Globus pallidus (tissue), 1 donor: ENCODE data around the gene ASCC2.
"Not testable (repeated sequence)": the region's sequence is repeated elsewhere in the genome, so short reads cannot be mapped to it uniquely, and the experiment has no call there.

Source experiments
- DNase-seq: peaks from one replicate; pipeline ENCODE4 v3.0.0-alpha.2; 2015; ENCODE audit warnings: low spot score

The ASCC2 gene

GRCh38 chr22:29754658-29755395, 83.2 kb downstream of the ASCC2 start:
- not testable (repeated sequence) for DNase-seq

GRCh38 chr22:29753808-29754657, 84.0 kb downstream of the ASCC2 start:
- DNase-seq = no peak

- DNase-seq = no peak
These were observed 86.4 kb downstream of the ASCC2 start for GRCh38 chr22:29751669-29752068.

DNA sequence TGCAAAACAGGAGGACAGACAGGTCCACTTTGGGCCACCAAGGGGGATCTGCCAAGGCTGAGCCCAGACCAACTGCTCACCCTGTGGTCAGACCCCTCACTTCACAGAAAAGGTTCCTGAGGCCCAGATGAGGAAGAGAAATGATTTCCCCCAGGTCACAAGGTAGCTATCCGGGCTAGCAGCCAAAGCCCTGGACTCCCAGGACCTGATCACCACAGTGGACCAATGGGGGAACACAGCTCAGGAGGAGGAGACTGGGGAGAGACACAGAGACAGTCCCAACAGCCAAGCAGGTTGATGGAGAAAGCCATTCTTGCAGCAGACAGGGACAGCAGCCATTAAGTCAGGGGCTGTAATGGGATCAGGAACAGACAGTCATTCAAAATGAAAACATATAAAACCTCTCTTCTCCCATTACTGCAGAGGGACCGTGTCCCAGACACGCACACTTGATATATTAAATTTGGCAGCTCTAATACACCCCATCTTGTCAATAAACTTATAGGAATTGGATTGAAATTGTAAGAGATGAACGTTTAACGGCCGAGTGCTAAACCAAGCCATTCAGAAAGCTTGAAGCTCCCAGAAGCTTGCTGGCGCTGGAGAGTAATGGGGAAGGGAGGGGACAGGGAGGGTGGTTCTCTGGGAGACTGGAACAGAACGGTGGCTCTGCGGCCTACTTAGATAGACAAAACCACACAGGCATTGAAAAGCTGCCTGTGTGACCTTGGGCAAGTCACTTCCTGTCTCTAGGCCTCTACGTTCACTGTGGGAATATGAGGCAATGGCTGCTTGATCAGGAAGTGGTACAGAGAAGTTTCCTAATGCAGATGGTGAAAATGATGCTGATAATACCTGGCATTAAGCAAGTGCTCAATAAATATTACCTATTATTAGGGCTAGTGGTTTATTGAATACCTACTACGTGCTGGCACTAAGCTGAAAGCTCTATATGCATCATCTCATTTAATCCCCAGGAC, 87.2 kb downstream of the ASCC2 start:
- DNase-seq = no peak

DNA sequence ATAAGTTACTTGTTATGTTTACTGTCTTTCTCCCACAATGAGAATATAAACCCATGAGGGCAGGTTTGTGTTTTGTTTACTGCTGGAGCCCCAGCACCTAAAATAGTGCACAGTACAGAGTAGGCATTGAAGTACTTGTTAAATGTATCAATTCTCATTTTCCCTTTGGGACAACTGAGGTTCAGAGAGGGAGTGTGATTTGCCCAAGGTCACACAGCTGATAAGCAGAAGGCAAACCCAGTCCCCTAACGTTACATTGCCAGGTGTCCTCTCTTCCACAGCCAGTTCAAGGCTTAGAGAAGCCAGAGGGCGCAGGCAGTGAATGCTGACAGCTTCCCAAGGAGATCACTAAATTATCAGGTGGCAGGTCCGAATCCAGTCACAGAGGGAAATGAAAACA, 88.0 kb downstream of the ASCC2 start:
- DNase-seq = no peak

- DNase-seq = no peak
These were observed 89.7 kb downstream of the ASCC2 start for GRCh38 chr22:29748248-29748893.

- no peak for DNase-seq
These were observed 90.2 kb downstream of the ASCC2 start for GRCh38 chr22:29747832-29748231.

- DNase-seq = no peak
These were observed 93.2 kb downstream of the ASCC2 start for GRCh38 chr22:29744902-29745301.

GRCh38 chr22:29742326-29742725, 95.7 kb downstream of the ASCC2 start:
- DNase-seq = no peak

- no peak for DNase-seq
These were observed 96.1 kb downstream of the ASCC2 start for GRCh38 chr22:29741926-29742325.

DNA sequence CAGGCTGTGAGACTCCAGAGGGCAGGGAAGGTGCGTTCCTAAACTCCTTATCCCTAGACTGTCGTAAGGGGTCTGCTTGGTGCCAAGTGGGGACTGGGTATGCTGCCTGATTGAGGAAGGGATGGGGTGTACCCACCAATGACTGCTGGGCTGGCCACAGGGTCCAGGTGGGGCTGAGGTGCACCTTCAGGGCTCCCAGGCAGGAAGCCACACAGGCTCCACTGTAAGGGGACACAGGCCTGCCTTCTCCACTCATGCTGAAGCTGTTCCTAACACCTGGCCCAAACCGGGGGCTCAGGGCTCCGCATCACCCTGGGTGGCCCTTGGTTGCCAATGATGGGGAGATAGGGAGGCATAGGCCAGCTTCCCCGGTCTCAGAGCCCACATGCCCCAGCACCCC, 97.9 kb downstream of the ASCC2 start:
- no peak for DNase-seq

DNA sequence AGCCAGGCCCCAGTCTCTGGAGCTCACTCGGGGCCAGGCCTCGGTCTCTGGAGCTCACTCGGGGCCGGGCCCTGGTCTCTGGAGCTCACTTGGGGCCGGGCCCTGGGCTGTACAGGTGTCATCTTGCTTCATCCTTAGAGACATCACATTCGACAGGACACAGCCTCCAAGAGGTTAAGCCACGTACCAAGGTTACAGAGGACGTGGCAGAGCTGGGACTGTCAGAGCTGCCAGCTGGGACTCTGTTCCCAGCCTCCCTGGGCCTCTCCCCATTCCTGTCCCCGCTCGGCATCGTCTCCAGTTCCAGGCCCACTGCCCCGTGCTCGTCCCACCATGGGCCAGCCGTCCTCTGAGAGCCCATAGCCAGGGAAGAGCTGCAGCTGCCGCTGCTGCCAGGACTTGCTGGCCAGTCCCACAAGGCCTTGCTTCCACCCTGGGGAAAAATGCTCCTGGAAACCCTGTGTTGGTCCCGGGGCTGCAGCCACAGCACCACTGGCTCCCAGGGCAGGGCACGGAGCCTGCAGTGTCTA, 98.7 kb downstream of the ASCC2 start:
- no peak for DNase-seq
